GM13977 (cell line): ENCODE data around the gene PADI2.

ENCODE experiments used
- DNase-seq: peaks from one replicate; pipeline ENCODE4 v3.0.0; 2012; ENCODE audit warnings: low spot score
- CTCF ChIP-seq: IDR thresholded peaks from 2 replicates; pipeline ENCODE4 v1.5.1; 2012; ENCODE audit warnings: mild to moderate bottlenecking, control low read depth; ENCODE audit not compliant: insufficient read depth; ENCODE audit errors: extremely low read depth, missing control alignments
- in situ Hi-C: fragments of 300-500 bp; cut with MboI; formaldehyde crosslinking; loops from one replicate; pipeline ENCODE4 v1.12.0; 2022; ENCODE audit warnings: low sequenced_read_pairs, low pct_unique_long_range_greater_than_20kb, mixed read lengths, inconsistent platforms; ENCODE audit not compliant: unreplicated experiment

Gene PADI2

GRCh38 chr1:17121881-17122280 lies 2.6 kb upstream of the PADI2 start:
- TF ChIP-seq CTCF: no peak
- DNase-seq: no peak
- in situ Hi-C loops: loop anchor here (5.0 kb wide), 1 partner anchor 115 kb away; no protein-coding TSS in a partner anchor

- no peak for DNase-seq
- no peak for TF ChIP-seq CTCF
- in situ Hi-C loops: loop anchor here (5.0 kb wide), 1 partner anchor 116 kb away; no protein-coding TSS in a partner anchor
Observed at GRCh38 chr1:17120962-17121837, 1.9 kb upstream of the PADI2 start.

- in situ Hi-C loops: loop anchor here (5.0 kb wide), 1 partner anchor 117 kb away; no protein-coding TSS in a partner anchor
- TF ChIP-seq CTCF: no peak
- DNase-seq: no peak
Observed at GRCh38 chr1:17120481-17120877, 1.2 kb upstream of the PADI2 start.

- peak; percentile 19 for TF ChIP-seq CTCF
- in situ Hi-C loops: loop anchor here (5.0 kb wide), 1 partner anchor 117 kb away; no protein-coding TSS in a partner anchor
- DNase-seq: peak; percentile 77
Observed at GRCh38 chr1:17119773-17120480, 676 bp upstream of the PADI2 start.

- no peak for DNase-seq
- in situ Hi-C loops: no loop called here
- no peak for TF ChIP-seq CTCF
Observed at GRCh38 chr1:17118706-17119075, 560 bp downstream of the PADI2 start.

- TF ChIP-seq CTCF: no peak
- DNase-seq: no peak
- in situ Hi-C loops: no loop called here
Observed at GRCh38 chr1:17118268-17118667, 983 bp downstream of the PADI2 start.
